Stimulated activated CD4-positive, alpha-beta T cell treated with anti-CD3 and anti-CD28 coated beads, Interleukin-15, amount 100 ng/mL, for 1 hour (primary cell): Measurements from ENCODE around the gene ALX3.

Source experiments
- DNase-seq, 2 donors: peaks; one replicate each; pipeline ENCODE4 v3.0.0-alpha.2; 2020; ENCODE audit warnings: low read depth in 1 of 2, low spot score in 1 of 2

Gene ALX3

DNA sequence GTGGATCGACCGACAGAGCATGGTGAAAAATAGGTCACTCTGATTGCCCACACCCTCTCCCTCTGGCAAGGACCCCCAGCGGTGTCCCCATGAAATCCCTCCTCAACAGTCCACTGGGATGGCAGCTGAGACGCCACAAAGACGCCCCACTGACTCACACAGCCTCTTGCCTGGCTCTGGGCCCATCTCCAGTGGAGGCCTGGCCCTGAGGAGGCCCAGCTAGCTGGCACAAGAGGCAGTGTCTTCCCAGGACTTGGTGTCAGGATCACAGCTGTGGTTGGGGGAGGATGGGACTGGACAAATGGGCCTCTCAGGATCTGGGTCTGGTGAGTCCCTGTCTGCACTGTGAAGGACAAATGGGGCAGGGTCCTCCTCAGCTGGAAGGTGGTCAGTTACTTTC, 4.6 kb downstream of the ALX3 start:
- DNase-seq: no peak

GRCh38 chr1:110064576-110065337, 5.7 kb downstream of the ALX3 start:
- DNase-seq: no peak

GRCh38 chr1:110063781-110064180, 6.7 kb downstream of the ALX3 start:
- DNase-seq: no peak

- DNase-seq: no peak
Observed at GRCh38 chr1:110062612-110063011, 7.9 kb downstream of the ALX3 start.

DNA sequence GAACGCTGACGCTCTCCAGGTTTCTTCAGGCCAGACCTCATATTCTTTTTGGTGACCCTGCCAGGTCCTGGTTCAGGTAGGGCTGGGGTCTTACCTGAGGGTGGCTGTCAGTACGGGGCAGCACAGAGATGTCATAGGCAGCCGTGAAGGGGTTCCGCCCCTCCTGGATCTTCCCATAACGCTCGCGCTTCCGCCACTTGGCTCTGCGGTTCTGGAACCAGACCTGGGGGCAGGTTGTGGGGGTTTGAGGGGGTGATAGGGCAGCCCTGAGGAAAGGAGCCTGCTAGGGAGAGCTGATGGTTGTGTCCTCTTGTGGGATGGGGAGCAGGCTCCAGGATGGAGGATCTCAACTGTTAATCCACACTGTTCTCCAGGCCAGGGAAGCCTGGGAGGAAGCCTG, 9.1 kb downstream of the ALX3 start:
- no peak for DNase-seq

GRCh38 chr1:110060662-110061060, 9.8 kb downstream of the ALX3 start:
- no peak for DNase-seq

DNA sequence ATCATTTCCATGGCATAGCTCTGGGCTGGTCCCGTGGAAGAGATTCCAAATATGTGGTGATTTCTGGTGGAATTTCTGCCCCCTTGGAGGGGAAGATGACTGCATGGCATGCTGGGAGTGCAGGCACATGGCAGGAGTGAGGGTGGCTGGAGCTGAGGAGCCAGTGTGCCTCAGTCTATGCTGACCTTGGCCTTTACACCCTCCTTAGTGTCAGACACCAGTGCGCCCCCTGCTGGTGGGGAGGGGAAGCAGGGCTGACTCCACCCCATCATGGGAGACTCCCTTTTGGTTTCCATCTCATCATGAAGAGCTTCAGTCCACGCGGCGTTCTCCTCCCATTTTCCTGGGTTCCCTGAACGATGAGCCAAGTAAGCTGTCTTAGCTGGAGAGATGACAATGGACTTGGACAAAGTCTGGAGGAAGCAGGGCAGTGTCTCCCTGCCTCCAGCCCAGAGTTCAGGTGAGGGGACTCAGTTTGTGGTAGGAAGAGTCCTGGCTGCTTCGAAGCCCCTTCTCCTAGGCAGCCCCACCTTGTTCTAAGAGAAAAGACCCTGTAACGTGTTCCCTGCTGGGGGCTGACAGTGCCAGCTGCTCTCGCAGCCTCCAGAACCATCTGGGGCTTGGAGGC, 10.3 kb downstream of the ALX3 start:
- DNase-seq: peak; percentile 32 to 68

DNA sequence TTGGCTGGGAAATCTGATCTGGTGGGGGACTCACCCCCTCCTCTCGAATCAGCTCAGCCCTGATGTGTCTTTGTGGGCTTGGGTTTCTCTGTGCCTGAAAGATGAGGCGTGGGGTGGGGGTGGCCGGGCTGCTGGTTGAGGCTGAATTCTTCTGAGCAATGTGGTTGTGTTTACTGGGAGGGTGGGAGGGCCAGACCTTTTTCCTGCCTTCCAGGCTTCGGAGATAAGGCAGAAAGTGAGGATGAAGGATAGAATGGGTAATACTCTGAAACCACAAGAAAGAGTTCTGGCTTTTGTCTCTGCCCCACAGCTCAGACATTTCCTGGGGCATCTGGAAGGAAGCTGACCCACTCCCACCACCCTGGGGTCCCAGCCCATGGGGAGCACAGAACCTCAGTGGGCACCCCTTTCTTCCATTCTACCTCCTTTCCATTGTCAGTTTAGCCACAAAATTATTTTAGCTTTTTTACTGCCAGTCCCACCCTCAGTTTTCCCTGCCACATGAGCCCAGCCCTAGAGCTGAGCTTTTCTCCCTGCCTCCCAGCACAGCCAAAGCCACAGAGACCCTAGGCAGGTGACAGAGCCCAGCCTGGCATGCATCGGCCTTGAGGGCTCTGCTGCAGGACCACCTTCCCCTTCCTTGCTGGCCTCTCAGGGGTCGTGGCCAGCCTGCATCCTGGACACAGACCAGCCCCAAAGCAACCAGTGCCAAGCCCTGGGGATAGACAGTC, 11.2 kb downstream of the ALX3 start:
- DNase-seq: no peak

DNA sequence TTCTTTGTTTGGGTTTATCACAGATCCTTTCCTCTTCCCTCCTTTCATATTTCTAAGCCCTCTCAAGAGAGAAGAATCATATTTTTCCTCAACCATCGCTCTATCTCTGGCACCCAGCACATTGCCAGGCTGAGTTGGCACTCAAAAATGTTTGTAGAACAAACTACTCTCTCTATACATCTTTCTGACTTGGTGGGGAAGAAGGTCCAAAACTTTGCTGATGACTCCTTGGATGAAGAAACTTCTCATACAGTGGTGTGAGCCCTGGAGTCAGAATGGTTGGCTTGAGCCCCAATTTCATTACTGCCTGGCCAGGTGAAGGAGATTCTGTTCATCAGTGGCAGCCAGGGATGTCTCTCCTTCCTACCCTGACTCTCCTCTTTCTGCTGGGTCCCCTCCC, 11.9 kb downstream of the ALX3 start:
- DNase-seq: no peak

- no peak for DNase-seq
Observed at GRCh38 chr1:110057963-110058518, 12.4 kb downstream of the ALX3 start.

- DNase-seq: no peak
Observed at GRCh38 chr1:110056776-110057175, 13.7 kb downstream of the ALX3 start.

DNA sequence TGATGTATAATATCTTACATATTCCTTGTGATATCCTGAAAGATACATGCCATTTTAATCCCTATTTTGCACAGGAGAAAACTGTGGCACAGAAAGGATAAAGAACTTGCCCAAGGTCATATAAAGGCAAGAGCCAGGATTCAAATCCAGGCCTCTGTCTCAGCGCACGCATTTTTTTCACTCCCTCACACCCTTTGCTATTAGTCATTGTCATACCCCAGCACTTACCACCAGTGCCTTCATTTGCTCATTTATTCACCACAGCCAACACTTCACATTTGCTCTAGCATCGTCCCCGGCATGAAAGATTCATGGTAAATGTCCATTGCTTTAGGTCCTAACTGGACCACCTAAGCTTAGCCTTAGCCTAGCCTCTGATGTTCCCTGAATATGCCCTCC, 14.2 kb downstream of the ALX3 start:
- no peak for DNase-seq

DNA sequence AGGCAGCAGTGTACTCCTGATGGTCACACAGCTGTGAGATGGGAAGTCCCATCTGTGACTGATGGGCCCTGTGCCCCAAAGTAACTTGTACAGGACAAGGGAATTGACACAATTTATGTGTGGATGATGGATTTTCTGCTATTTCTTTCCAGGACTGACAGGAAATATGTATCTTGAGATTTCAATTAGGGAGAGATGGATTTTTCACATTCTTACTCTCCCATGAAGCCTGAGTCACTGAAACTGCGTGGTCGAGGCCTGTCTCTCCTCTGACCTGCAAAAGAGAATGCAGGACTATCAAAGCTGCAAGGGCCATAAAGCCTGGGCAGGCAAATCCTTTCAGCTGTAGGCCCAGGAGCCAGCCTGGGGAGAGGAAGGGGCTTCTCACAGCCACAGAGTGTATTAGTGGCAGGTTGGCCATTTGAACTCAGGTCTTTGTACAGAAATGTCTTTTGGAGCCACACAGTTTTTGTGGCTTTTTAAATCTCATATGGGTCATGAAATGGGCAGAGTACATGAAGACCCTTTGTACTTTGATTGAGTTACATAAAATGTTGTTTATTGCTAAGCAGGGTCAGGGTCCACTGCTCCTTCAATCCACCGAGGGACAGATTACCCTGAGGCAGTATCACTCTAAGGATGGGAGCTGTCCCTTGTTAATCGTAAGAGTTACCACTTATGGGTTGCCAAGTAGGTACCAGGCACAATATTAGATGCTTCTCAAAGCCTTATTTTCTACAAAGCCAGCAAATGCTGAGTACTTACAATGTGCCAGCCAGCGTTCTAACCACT, 14.8 kb downstream of the ALX3 start:
- no peak for DNase-seq

- peak; percentile 23 to 65 for DNase-seq
Observed at GRCh38 chr1:110053552-110054428, 16.7 kb downstream of the ALX3 start.

DNA sequence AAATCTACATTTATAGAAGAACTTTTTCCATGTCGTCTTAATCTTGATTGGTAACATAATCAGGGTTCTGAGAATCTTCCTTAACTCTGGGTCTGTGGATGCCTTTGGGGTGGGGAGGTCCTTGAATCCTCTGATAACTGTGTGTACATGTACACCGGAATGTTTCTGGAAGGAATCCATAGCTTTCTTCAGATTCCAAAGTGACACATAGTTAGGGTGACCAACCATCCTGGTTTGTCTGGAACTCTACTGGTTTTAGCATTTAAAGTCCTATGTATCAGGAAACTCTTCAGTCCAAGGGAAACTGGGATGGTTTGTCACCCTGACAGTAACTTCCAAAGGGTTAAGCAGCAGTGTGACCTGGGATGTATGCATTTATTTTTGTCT, 19.2 kb downstream of the ALX3 start:
- no peak for DNase-seq

DNA sequence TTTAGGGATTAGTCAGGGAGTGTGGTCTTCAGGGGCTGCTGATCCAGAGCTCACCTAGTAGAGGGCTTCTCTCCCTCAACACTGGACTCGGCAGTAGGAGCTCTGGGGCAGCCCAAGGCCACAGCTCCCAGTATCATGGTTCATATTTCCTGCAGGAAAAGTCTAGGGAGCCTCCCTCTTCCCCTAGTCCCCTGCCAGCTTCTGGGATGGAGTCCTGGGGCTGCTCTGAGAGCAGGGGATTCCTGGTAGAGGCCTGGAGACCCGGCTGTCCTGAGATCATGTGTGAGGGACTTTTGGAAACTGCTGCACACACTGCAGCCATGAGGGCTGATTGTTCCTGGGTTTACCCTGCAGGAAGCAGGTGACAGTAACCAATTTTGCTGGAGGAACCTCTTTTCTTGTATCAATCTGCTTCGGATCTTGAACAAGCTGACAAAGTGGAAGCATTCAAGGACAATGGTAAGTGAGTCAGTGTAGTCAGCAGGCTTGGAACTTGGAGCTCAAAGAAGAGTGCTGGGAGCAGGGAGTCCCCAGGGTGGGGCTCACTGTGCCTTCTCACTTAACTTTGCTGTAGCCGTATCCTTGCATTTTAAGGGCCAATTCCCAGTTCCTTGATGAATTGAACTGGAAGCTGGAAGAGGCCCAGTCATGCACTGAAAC, 19.7 kb downstream of the ALX3 start:
- DNase-seq: no peak

DNA sequence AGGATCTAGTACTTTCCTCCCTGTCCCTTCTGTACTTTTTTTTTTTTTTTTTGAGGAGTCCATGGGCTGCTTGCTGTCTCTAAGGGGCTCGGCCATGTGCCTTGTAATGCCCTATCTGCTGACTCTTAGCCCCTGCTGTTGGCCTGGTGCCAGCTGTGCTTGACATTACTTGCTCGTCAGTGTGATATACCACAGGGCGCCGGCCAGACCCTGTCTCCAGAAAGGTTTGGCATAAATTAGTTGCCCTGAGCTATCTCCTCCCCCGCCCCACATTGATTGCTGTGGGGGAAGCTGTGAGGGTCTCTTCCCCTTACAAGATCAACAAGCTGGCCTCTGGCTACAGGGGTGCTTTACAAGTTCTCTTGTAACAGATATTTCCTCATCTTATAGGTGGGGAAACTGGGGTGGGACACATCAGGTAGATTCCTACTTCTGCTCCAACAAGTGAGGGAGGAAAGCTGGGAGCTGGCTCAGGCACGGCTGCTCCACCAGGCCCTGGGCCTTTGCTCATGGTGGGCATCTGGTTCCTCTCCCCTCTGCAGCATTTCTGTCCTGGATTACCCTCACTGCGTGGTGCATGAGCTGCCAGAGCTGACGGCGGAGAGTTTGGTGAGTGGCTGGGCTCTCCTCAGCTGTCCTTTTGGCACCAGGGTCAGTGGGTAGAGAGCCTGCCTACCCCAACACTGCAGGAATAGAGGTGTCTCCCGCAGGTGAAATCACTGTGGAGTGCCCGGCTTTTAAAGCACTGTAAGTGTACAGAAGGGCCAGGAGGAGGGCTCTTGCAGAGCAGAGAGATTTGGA, 20.5 kb downstream of the ALX3 start:
- DNase-seq: no peak

DNA sequence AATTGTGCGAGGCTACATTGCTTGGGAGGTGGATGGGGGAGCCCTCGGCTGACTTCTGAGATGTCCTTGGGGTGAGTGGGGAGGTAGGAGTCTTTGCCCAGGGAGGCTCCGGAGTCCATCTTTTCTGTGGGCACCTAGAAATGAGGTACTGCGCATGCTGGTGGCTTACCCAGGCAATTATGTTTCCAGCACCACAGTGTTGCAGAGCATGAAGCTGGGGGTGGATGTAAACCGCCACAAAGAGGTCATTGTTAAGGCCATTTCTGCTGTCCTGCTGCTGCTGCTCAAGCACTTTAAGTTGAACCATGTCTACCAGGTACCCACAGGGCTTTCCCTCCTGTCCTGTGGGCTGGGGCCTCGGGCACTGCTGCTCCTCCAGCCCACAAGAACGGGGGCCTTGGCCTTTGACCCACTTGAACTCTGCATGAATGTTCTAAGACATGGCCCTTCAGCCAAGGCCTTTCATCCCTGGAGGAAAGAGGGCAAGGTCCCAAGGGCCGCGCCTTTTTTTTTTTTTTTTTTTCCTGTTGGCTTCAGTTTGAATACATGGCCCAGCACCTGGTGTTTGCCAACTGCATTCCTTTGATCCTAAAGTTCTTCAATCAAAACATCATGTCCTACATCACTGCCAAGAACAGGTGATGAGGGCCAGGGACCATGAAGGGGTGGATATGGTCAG, 21.4 kb downstream of the ALX3 start:
- no peak for DNase-seq
